Measurements from ENCODE around the gene DACH1.

The DACH1 gene

DNA sequence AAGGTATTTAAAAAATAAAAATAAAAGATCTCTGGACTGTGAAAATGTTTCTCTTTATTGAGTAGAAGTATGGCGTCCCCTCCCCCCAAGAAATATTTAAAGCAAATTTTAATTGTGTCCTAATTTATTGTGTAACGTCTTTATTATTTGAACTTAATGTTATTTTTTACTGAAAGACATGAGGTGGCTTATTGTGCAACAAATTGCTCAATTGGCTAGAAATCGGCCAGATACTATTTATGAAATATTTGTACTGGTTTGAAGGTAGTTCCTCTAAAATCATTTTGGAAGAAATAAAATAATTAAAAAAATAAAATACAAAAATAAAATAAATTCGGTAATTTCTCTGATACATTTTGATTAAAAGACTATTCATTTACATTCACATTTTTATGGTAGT, 162.3 kb downstream of the DACH1 start:
- no peak for DNase-seq (ENCODE audit: low read depth in 2 of 2)

GRCh38 chr13:71703138-71703537, 163.9 kb downstream of the DACH1 start:
- DNase-seq (ENCODE audit: low read depth in 2 of 2): no peak

GRCh38 chr13:71702253-71702652, 164.8 kb downstream of the DACH1 start:
- no peak for DNase-seq (ENCODE audit: low read depth in 2 of 2)

GRCh38 chr13:71701741-71702140, 165.3 kb downstream of the DACH1 start:
- no peak for DNase-seq (ENCODE audit: low read depth in 2 of 2)

DNA sequence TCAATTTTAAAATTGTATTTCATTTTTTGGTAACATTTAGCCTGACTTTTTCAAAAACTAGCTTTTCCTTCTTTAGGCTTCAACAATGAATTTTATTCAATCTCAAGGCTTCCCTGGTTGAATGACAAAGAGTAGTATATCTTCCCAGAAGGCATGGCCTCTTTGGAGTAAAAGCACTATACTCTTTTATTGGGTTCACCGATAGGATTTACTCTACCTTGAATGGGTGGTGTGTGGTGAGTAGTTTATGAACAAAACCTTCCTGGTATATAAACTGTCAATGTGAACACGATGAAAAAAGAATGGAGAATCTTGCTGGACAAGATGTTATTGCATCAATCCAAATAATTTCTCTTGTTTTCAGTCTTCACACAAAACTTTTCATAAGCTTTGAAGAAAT, 167.7 kb downstream of the DACH1 start:
- no peak for DNase-seq (ENCODE audit: low read depth in 2 of 2)

GRCh38 chr13:71695662-71696061, 171.3 kb downstream of the DACH1 start:
- no peak for DNase-seq (ENCODE audit: low read depth in 2 of 2)

DNA sequence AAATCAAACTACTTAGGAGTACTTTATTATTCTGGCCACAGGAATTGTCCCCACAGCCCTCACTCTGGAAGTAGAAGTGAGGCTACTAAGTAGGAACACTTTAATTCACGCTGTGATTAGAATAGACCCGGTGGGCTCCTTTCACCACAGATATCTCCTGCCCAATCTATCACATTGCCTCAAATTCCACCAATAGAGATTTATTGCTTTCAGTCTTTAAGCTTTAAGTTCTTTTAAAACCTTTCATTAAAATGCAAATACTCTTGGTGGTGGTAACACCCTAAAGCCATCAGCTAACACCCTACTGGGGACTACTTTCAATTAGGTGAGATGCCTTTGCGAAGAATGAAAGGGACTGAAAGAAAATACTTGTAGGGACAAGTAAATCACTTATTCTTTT, 181.9 kb downstream of the DACH1 start:
- DNase-seq (ENCODE audit: low read depth in 2 of 2): no peak

DNA sequence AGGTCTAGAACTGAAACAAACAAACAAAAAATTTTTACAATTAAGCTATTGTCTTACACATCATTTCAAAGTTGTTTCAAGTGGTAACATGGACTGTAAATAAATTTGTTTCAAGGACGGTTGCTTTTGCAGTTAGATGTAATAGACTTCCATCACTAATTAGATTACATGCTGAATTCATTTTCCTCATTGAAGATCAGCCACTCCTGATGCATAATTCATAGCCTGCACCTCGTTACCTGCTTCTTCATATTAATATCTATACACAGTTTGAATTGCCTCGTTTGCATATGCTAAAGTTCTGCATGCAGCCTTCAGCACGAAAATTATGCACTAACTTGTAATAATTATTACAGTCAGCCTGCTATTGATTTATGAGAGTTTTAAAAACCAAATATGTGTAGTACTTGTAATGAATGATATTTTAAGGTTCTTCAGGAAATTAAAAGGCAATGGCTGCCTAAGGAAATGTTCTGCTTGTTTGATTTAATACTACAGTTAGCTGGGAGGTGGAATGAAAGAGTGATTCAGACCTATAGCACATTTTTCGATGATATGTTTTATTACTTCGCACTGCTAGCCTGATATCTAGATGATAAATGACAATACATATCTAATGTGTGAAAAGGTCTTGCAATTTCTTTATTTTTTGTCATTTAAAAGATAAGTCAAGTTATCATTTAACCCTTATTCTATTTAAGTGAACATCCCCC, 184.9 kb downstream of the DACH1 start:
- DNase-seq (ENCODE audit: low read depth in 2 of 2): no peak

- no peak for DNase-seq (ENCODE audit: low read depth in 2 of 2)
Observed at GRCh38 chr13:71677124-71677523, 189.9 kb downstream of the DACH1 start.

DNA sequence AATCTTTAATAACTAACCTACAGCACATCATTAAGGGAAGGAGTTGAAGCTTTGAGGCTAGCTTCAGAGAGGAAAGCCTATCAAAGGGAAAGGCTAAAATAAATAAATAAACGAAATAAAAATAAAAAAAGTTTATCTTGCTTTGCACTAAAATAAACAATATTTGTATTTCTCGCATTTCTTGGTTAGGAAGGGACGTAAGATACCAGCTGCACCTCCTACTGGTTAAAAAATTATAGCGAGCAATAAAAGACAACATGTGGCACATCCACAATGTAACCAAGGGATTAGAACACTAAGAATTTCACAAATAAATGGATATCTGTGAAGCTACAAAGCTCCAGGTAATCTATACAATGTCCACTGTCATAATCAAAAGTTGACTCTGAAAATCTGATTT, 194.5 kb downstream of the DACH1 start:
- DNase-seq (ENCODE audit: low read depth in 2 of 2): no peak

DNA sequence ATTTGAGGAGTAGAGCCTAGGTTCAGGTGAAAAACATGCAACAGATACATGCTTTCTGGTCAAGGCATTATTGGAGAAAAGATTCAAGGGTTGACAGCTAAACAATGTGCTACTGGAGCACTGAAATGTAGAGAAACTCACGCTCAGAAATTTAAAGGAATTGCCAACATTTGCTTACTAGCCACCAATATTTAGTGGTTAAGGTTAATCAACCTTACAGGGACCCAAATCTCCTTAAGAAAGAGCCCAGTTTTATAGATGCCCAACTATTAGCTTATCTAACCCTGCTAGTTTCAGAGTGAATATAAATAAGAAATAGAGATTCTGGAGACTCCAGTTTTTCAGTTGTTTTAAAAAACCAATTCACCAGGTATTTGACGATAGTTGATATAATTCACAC, 203.6 kb downstream of the DACH1 start:
- no peak for DNase-seq (ENCODE audit: low read depth in 2 of 2)

DNA sequence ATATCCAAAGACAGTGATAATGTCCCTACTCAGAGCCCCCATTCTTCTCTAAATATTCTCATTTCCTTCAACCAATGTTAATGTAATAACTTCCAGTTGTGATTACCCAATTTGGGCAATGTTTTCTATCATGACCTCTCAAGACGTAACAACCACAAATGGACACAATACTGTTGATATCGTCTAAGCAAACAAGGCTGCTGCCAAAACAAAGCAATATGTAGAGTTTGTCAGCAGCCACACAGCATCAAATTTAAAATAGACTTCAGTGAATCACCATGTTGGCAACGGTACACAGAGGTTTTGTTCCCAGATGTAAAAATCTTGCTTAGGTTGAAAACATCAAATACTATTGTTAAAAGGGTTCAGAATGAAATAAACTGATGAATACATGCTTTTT, 205.1 kb downstream of the DACH1 start:
- DNase-seq (ENCODE audit: low read depth in 2 of 2): no peak

GRCh38 chr13:71659404-71659803, 207.6 kb downstream of the DACH1 start:
- DNase-seq (ENCODE audit: low read depth in 2 of 2): no peak

DNA sequence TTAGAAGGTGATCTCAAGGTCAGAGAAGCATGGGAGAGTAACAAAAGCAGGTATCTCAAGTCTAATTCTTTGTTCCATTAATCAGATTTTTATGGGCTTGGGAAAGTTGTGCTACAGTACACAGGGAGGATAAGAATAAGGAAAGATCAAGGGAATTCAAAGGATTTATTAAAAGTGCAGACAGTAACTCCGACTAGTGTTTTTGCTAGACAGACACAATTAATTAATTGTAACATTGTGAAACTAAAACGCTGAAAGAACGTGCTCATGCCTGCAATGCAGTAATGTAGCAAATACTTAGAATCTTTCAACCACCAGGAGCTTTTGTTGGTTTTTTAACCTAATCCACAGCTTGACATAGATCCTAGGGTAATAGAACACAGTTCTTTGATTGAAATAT, 221.5 kb downstream of the DACH1 start:
- DNase-seq (ENCODE audit: low read depth in 2 of 2): no peak

GRCh38 chr13:71644579-71644978, 222.4 kb downstream of the DACH1 start:
- DNase-seq (ENCODE audit: low read depth in 2 of 2): no peak

- no peak for DNase-seq (ENCODE audit: low read depth in 2 of 2)
Observed at GRCh38 chr13:71643448-71643860, 223.6 kb downstream of the DACH1 start.

DNA sequence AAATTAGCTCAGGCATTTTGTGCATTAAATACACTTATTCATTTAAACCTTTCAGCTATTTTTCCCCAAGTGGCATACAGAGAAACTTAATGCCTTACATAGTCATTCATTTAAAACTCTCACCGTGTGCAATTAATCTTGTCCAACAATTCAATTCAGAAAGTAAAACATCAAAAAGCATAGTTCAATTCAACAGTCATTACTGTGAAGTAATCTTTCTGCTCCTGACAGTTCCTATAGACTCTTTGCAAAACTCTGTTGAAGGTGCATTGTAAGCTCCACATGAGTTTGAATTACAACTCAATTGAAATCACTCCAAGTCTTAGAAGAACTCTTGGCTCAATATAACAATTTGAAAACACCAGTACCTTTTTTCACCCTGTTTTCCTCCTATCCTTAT, 228.3 kb downstream of the DACH1 start:
- no peak for DNase-seq (ENCODE audit: low read depth in 2 of 2)

DNA sequence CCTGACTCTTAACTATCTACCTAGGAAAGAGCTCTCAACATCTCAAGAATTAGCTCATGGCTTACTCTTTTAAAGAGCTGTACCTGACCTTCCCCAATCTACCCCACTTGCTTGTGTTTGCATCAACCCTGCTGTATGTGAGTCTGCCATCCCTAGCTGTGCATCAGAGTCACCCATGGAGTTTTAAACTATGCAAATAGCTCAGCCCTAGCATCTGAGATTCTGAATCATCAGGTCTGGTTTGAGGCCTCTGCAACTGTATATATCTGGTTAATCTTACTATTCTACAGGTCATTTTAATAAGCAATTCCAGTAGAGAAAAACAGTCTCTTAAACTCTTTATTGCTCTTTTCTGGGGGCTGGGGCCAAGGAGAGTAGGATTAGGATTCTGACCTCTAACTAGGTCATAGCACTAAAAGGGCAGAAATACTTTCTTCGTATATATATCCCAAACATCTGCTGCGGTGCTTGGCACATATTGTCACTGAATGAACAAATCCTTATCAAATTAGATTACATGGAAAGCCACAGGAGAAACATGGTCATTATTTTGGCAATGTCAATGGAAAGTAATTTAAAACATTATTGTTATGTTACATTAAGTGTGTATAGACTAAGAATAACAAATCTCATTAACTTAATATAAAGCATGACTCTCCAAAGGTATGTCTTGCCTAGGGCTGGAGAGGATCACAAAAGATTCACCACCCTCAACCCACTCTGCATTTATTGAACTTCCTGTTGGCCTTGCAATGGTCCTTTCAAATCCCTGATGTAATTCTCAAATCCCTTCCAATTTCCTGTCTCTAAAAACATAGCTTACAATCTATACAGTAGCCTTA, 232.2 kb downstream of the DACH1 start:
- no peak for DNase-seq (ENCODE audit: low read depth in 2 of 2)

DNA sequence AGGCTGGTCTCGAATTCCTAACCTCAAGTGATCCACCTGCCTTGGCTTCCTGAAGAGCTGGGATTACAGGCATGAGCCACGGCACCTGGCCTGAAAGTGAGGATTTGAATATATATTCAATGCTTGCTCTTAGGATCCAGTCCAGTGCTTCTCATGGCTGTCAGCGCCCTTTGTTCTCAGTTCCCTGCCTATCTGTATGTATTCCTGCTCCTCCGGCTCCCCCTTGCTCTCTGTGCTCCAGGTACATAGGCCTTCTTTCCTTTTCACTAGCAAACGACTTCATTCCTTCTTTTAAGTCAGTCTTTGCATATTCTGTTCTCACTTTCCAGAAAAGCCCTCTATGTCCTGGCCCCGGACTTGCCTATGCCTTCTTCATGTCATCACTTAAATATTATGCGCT, 232.8 kb downstream of the DACH1 start:
- DNase-seq (ENCODE audit: low read depth in 2 of 2): no peak

DNA sequence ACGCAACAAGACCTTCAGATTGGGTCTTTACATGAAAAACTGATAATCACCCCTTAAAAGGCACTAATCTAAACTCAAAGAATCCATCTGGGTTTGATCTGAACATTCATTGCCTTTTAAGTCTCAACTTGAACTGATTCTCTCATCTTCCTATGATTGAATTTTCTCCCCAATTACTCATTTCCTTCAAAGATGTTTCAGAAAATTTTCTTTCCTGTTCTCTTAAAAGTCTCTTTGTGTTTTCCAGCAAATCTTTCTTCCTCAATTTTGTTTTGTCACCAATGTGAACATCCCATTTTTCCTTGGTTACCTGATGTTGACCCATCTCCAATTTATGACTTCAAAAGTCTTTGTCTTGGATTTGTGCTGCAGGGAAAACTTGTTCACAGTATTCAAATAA, 234.3 kb downstream of the DACH1 start:
- no peak for DNase-seq (ENCODE audit: low read depth in 2 of 2)

DNA sequence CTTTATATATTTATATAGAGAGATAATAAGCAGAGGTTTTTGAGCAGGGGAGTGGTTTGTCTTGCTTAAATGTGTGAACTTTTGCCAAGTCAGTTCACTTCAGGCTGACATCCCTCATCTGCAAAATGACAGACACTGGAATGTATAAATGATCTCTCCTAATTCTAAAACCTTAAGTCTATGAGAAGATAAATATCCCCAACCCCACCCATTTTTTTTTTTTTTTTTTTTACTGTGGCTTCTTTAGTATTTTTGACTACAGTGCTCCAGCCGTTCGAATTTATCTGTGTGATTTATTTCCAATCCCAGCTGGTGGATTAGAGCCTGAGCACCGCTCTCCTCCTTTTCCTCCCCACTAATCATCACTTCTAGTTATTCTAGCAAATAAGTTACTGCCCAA, 234.8 kb downstream of the DACH1 start:
- no peak for DNase-seq (ENCODE audit: low read depth in 2 of 2)

GRCh38 chr13:71629167-71629566, 237.8 kb downstream of the DACH1 start:
- no peak for DNase-seq (ENCODE audit: low read depth in 2 of 2)

DNA sequence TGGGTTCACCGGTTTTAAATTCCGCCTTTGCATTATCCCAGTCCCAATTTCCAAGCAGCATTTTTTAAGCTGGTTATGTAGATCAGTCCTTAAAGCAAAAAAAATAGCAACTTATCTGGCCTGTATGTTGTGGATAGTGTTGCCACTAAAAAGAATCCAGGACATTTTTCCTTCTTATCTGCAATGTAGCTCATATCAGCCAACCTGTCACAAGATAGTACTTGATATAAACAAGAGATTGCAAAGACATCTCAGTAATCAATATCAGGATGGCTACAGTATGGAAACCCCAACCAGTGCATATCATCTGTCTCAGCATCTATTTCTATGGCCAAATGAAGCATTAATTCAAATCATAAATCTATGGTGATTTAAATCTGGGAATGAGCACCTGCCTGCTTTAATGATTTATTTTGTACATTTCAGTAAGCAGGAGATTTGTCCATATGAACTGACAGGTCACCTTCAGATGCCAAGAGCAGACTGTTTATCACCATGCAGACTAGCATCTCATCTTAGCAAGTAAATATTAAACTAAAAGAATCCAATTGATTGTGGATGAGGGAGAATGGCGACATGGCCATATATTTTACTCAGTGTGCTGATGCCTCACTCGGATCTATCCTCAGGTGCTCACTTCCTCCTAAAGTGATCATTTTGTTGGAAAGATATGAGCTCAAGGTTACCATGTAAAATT, 240.4 kb downstream of the DACH1 start:
- no peak for DNase-seq (ENCODE audit: low read depth in 2 of 2)

Measured in fibroblast of skin of left biceps (primary cell).